ENCODE results near the gene PRAF2.

The PRAF2 gene

DNA sequence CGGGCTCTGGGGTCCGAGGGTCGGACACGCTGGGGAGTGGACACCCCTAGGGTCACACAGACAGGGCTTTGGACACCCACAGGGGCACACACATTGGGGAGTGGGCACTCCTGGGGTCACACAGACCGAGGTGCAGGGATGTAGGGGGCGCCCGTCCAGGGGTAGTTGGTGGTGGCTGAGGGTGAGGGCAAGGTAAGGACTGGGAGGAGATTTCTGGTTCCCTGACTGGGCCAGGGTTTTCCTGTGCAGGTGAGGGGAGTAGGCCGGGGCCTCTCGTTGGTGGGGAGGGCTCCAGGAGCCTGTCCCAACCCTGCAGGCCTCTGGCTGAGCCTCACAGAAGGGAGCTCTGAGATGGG lies 27.8 kb upstream of the PRAF2 start:
- H3K4me3 ChIP-seq (ENCODE audit: low read depth, low read length) = peak overlapping the region; percentile 63
- no peak for DNase-seq (ENCODE audit: low read depth)
- TF ChIP-seq CTCF (conservative IDR thresholded peaks at IDR 0.05; ENCODE audit: low read depth, low read length) = no peak

GRCh38 chrX:49100704-49101628 lies 27.2 kb upstream of the PRAF2 start:
- H3K4me3 ChIP-seq (ENCODE audit: low read depth, low read length) = peak overlapping the region; percentile 80
- no peak for TF ChIP-seq CTCF (conservative IDR thresholded peaks at IDR 0.05; ENCODE audit: low read depth, low read length)
- peak; percentile 94 for DNase-seq (ENCODE audit: low read depth)

GRCh38 chrX:49096419-49096818 lies 22.6 kb upstream of the PRAF2 start:
- no peak for TF ChIP-seq CTCF (conservative IDR thresholded peaks at IDR 0.05; ENCODE audit: low read depth, low read length)
- no peak for DNase-seq (ENCODE audit: low read depth)
- no peak overlapping the region for H3K4me3 ChIP-seq (ENCODE audit: low read depth, low read length)

- DNase-seq (ENCODE audit: low read depth) = no peak
- no peak overlapping the region for H3K4me3 ChIP-seq (ENCODE audit: low read depth, low read length)
- TF ChIP-seq CTCF (conservative IDR thresholded peaks at IDR 0.05; ENCODE audit: low read depth, low read length) = no peak
These were observed 15.8 kb upstream of the PRAF2 start for GRCh38 chrX:49089553-49089952.

DNA sequence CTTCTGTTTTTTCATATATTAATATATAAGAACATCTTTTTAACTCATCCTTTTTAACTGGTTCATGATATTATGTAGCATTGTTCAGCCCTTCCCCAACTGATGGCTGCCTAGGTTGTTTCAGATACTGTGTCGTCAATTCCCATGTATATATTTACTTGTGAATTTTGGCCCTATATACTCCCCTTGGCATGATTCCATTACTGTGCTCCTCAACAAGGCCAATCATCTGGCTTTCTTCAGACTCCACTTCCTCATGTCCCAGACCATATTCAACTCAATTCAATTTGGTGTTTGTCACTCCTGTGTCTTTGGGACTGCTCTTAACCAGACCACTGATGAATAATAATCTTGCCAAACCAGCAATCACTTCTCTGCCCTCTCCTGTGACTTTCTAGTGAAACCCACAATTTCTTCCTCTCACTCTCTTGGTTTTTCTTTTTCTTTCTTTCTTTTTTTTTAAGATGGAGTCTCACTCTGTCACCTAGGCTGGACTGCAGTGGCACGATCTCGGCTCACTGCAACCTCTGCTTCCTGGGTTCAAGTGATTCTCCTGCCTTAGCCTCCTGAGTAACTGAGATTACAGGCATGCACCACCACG lies 8.6 kb upstream of the PRAF2 start:
- no peak for DNase-seq (ENCODE audit: low read depth)
- no peak for TF ChIP-seq CTCF (conservative IDR thresholded peaks at IDR 0.05; ENCODE audit: low read depth, low read length)
- no peak overlapping the region for H3K4me3 ChIP-seq (ENCODE audit: low read depth, low read length)

GRCh38 chrX:49079489-49080428 lies 6.0 kb upstream of the PRAF2 start, which contains the start of gene WDR45:
Gene WDR45 (minus strand): TSS chrX:49079887. CDS start chrX:49078095, 1,792 bp downstream.
- peak; percentile 70 for DNase-seq (ENCODE audit: low read depth)
- TF ChIP-seq CTCF (conservative IDR thresholded peaks at IDR 0.05; ENCODE audit: low read depth, low read length) = no peak
- peak within 1 kb of the TSS; percentile 73 for H3K4me3 ChIP-seq (ENCODE audit: low read depth, low read length)

Data from choroid plexus epithelial cell (primary cell).